KOPT-K1 (cell line): ENCODE results near the gene D2HGDH.

Experiments
- H3K27ac ChIP-seq: fragments of 200-600 bp; sonication (generic); 2 replicates; pipeline ENCODE4 v1.5.1; 2016; ENCODE audit warnings: antibody characterized with exemption, mild to moderate bottlenecking, low read depth, low read length; ENCODE audit not compliant: poor library complexity, severe bottlenecking
- H3K36me3 ChIP-seq: fragments of 200-600 bp; sonication (generic); 2 replicates; pipeline ENCODE4 v1.5.1; 2017; ENCODE audit warnings: antibody characterized with exemption, mild to moderate bottlenecking, low read length, moderate library complexity; ENCODE audit not compliant: insufficient read depth
- H3K9me3 ChIP-seq: fragments of 200-600 bp; sonication (generic); 2 replicates; pipeline ENCODE4 v1.5.1; 2017; ENCODE audit warnings: antibody characterized with exemption, low read length, mild to moderate bottlenecking; ENCODE audit not compliant: insufficient read depth, poor library complexity, severe bottlenecking

The D2HGDH gene

DNA sequence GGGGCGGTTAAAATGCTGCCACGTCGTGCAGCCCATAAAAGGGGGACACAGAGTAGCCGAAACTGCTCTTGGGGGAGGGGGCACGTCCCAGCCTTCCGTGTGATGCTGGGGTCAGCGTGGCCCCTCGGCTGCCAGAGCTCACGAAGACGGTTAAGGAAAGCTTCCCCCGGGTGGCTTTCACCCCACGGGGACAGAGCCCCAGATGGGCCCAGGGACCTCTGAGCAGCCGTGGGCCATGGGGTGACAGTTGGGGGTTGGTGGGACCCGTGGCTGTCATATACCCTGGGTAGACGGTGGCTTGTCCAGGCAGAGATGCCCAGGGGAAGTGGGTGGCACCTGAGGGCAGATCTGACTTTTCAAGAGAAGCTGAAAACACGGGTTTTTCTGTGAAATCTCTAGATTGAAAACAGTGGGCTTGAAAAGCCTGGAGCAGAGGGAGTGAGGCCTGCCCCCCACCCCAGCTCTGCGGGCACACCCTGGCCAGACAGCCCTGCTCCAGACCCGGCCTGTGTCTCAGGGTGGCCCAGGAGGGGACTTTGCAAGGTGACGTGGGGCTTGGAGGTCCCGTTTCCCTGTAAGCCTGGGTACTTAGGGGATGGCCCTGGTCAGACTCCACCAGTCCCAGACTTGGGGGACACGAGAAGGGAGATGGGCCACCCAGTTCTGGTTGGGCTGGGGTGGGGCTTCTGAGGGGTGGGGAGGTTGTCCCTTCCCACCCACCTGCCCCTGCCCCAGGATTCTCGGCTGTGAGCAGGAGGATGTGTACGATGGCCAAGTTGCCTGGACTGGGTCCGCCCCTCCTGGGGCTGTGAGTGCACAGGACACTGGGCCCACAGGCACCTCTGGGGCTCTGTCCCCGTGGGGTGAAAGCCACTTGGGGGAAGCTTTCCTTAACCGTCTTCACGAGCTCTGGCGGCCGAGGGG is 75.2 kb downstream of the D2HGDH start:
- no peaks in the 10 kb centered on the region for H3K9me3 ChIP-seq
- H3K27ac ChIP-seq, result no peak overlapping the region
- H3K36me3 ChIP-seq, result no peaks in the 10 kb centered on the region

DNA sequence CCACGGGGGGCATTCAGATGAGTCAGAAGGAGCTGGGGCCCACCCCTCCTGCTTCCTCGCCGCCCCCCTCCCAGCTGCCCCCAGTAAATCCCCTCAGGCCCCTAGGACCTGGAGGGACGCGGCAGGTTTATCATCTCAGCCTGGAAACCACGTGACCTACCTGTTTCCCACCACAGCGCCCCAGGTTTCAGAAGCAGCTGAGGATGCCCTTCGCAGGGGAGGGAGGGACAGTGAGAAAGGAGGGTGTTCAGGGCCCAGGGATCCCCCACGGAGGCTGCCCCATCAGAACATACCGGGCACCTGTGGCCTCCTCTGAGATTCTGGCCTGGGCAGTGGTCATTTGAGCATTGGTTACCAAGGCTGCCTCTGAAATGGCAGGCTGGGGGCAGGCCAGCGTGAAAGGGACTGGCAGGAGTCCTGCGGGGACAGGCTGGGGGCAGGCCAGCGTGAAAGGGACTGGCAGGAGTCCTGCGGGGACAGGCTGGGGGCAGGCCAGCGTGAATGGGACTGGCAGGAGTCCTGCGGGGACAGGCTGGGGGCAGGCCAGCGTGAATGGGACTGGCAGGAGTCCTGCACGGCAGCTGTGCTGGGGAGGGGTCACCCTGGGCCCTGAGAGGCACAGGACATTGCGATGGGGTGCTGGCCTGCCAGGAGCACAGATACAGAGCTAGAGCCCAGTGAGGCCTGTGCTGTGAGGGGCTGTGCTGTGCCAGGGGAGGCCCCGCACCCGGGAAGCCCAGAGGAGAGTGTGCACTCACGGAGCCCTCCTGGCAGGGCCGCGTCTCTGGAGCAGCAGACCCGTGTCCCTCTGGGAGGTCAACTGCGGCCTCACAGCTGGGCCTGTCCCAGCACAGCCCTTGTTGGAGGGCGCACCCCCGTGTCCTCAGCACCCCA is 76.1 kb downstream of the D2HGDH start:
- H3K9me3 ChIP-seq, result no peaks in the 10 kb centered on the region
- H3K36me3 ChIP-seq, result no peaks in the 10 kb centered on the region
- H3K27ac ChIP-seq, result no peak overlapping the region

DNA sequence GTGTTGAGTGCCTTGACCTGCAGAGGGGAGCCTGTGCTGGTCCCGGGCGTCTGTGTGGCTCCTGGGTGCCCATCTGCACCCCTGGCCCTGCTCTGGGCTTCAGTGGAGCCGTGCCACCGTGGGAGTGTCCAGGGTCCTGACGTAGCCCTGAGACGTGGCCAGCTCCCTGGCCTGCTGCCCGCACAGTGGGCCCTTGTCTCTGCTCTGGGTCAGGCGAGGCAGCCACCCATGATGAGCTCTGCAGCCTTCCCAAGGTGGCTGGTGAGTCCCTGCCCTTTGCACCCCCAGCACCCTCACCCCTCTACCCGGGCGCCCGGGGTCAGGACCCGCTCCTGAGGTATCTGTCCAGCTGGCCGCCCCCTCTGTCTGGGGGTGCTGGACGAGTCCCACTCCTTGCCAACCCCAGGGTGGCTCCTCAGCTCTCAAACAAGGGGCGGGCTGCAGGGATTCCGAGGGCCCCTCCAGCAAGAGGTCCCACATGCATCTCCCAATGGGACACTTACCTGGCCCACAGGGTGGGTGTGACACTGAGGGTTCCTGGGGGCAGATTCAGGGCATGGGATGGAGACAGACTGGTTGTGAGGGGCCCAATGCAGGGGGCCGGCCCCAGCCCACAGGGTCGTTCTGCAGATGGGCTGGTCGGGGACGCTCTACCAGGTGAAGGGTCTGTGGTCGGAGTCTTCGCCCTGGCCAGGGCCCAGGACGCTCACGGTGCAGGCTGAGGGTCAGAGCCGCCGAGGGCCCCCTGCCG is 76.9 kb downstream of the D2HGDH start:
- no peaks in the 10 kb centered on the region for H3K36me3 ChIP-seq
- H3K27ac ChIP-seq, result no peak overlapping the region
- H3K9me3 ChIP-seq, result no peaks in the 10 kb centered on the region

DNA sequence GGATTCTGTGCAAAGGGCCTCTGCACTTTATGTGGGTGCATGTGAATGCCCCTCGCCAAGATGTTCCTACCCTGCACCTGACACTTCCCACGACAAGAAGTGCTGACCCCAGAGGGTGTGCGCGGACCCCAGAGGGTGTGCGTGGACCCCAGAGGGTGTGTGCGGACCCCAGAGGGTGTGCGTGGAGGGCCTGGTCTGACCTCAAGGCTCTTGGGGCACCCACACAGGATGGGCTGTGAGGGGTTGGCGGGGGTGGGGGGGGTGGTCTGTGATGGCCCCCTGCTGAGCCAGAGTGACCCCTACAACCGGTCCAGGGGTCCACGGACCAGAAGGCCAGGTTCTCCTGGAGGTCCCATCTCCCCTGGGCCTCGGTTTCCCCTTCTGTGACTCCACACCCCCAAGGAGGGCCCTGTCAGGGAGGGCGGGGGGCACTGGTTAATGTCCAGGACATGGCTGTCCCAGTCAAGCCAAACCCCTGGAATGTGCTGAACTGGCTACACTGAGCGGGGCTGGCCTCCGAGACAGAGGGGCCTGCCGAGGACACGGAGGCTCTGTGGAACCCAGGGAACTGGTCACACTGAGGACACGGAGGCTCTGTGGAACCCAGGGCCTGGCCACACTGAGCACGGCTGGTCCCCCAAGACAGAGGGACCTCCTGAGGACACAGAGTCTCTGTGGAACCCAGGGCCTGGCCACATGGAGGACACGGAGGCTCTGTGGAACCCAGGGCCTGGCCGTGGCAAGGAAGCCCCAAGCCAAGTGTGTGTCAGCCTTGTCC is 77.7 kb downstream of the D2HGDH start:
- Histone ChIP-seq H3K36me3 (no peaks in the 10 kb centered on the region), H3K27ac (no peak overlapping the region), H3K9me3 (no peaks in the 10 kb centered on the region)

DNA sequence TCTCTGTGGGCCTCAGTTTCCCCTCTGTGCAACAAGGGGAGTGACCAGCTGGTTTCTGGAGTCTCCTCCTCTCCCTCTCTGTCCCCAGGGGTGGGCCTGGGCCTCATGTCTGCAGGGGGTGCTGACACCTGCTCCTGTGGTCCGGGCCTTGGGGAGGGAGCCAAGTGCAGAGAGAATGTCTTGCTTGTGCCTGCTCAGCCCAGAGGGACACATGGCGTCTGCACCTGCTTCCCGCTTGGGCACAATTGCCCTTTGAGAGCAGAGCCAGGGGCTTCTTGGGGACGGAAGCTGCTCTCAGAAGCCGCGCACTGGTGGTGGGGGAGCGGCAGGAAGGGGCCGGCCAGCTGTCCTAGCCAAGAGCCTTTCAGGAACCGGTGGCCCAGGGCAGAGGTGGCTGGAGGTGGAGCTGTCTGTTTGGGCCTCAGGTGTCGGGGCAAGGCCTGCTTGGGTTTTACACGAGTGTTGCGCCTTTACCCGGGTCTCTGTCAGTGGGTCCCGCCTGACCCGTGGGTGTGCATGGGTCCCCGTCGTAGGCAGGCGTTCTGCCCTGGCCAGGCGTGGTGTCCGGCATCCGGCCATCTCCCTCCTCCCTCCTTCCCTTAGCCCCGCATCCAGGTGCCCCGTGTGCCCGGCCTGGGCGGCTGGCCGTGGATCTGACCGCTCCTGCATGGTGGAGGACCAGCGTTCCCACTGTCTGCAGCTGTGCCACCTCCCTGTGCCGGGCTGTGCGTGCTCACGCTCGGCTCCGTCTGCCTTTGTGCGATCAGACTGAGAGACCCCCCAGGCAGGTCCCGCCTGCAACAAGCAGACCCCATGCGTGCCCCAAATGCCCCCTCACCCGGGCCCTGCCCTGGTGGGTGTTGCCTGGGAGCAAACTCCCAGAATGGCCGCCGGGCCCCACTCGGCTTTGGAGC is 78.6 kb downstream of the D2HGDH start:
- no peaks in the 10 kb centered on the region for H3K36me3 ChIP-seq
- H3K27ac ChIP-seq, result no peak overlapping the region
- no peaks in the 10 kb centered on the region for H3K9me3 ChIP-seq

DNA sequence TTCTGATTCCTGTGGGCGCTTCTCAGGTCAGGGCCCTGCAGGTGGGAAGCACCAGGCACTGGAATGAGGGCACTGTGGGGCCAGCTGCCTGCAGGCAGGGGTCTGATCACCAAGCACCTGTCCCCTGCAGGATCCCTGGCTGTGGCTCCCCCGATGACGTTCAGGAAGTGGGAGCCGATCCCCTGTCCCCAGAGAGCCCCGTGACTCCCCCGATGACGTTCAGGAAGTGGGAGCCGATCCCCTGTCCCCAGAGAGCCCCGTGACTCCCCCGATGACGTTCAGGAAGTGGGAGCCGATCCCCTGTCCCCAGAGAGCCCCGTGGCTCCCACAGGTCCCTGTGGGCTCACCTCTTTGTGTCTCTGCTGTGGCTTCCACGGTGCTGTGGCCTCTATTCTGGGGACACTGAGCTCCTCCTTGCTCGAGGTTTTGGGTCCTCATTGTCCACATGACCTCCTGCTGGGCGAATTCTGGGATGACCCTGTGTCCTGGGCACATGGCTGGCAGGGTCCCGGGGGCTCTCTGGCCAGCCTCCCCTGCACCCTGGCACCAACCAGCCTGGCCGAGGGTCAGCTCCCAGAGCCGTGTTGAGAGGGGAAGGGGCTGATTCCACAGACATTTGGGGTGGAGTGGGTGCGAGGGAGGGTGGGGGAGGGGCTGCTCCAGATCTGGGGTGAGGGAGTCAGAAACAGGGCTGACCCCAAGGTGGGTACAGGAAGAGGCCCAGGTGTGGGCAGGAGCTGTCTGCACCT is 79.4 kb downstream of the D2HGDH start:
- H3K27ac ChIP-seq, result no peak overlapping the region
- no peaks in the 10 kb centered on the region for H3K36me3 ChIP-seq
- H3K9me3 ChIP-seq, result no peaks in the 10 kb centered on the region

DNA sequence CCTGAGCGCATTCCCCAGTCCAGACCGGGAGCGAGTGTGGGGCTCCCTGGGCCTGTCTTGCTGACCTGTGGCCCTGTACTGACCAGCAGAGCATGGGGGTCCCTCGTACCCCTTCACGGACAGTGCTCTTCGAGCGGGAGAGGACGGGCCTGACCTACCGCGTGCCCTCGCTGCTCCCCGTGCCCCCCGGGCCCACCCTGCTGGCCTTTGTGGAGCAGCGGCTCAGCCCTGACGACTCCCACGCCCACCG is 79.9 kb downstream of the D2HGDH start:
- no peaks in the 10 kb centered on the region for H3K9me3 ChIP-seq
- H3K27ac ChIP-seq, result no peak overlapping the region
- H3K36me3 ChIP-seq, result no peaks in the 10 kb centered on the region

DNA sequence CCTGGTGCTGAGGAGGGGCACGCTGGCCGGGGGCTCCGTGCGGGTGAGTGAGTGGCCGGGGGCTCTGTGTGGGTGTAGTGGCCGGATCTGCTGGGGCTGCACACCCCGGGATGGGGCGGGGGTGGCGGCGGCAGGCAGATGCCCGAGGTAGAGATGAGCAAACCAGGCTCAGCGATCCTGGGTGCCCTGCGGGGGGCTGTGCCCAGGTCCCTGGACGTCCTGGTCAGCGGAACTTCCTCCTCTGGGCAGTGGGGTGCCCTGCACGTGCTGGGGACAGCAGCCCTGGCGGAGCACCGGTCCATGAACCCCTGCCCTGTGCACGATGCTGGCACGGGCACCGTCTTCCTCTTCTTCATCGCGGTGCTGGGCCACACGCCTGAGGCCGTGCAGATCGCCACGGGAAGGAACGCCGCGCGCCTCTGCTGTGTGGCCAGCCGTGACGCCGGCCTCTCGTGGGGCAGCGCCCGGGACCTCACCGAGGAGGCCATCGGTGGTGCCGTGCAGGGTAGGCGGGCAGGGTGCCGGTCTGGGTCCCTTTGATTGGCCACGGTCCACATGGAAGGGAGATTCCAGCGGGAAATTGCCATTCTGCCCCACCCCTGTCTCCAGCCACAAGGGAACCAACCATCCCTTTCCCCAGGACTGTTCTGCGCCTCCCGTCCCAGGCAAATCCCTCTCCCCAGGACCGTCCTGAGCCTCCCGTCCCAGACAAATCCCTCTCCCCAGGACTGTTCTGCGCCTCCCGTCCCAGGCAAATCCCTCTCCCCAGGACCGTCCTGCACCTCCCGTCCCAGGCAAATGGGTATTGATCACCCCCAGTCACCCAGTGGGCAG is 80.4 kb downstream of the D2HGDH start:
- Histone ChIP-seq H3K9me3 (no peaks in the 10 kb centered on the region), H3K27ac (no peak overlapping the region), H3K36me3 (no peaks in the 10 kb centered on the region)

DNA sequence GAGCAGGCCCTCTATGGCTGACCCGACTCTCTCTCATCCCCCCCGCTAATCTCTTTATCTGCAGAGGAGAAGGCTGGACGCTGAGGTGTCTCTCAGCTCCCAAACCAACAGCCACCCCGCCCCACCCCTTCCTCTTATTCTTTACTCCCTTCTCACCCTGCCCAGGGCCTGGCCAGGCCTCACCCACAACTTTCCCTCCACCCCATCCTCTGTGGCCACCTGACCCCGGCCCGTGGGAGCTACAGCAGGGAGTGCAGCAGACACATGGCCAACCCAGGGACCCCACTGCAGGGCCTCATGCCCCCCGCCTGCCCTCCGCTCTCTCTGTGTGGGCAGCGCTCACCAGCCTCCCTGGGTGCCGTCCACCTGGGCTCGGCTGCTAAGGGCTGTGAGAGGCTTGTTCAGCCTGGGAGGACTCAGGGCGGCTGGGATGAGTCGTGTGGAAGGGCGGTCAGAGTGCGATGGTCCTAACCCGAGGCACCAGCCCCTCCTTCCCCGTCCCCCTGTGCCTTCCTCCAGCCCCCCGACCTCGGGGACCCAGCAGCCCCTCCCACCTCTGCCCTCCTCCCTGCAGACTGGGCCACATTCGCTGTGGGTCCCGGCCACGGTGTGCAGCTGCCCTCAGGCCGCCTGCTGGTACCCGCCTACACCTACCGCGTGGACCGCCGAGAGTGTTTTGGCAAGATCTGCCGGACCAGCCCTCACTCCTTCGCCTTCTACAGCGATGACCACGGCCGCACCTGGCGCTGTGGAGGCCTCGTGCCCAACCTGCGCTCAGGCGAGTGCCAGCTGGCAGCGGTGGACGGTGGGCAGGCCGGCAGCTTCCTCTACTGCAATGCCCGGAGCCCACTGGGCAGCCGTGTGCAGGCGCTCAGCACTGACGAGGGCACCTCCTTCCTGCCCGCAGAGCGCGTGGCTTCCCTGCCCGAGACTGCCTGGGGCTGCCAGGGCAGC is 81.3 kb downstream of the D2HGDH start:
- no peak overlapping the region for H3K27ac ChIP-seq
- no peaks in the 10 kb centered on the region for H3K36me3 ChIP-seq
- H3K9me3 ChIP-seq, result no peaks in the 10 kb centered on the region

DNA sequence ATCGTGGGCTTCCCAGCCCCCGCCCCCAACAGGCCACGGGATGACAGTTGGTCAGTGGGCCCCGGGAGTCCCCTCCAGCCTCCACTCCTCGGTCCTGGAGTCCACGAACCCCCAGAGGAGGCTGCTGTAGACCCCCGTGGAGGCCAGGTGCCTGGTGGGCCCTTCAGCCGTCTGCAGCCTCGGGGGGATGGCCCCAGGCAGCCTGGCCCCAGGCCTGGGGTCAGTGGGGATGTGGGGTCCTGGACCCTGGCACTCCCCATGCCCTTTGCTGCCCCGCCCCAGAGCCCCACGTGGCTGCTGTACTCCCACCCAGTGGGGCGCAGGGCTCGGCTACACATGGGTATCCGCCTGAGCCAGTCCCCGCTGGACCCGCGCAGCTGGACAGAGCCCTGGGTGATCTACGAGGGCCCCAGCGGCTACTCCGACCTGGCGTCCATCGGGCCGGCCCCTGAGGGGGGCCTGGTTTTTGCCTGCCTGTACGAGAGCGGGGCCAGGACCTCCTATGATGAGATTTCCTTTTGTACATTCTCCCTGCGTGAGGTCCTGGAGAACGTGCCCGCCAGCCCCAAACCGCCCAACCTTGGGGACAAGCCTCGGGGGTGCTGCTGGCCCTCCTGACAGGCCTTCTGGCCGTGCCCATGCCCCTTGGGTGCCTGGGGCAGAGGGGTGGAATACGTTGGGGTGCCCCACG is 82.1 kb downstream of the D2HGDH start:
- Histone ChIP-seq H3K36me3 (no peaks in the 10 kb centered on the region), H3K9me3 (no peaks in the 10 kb centered on the region), H3K27ac (no peak overlapping the region)

DNA sequence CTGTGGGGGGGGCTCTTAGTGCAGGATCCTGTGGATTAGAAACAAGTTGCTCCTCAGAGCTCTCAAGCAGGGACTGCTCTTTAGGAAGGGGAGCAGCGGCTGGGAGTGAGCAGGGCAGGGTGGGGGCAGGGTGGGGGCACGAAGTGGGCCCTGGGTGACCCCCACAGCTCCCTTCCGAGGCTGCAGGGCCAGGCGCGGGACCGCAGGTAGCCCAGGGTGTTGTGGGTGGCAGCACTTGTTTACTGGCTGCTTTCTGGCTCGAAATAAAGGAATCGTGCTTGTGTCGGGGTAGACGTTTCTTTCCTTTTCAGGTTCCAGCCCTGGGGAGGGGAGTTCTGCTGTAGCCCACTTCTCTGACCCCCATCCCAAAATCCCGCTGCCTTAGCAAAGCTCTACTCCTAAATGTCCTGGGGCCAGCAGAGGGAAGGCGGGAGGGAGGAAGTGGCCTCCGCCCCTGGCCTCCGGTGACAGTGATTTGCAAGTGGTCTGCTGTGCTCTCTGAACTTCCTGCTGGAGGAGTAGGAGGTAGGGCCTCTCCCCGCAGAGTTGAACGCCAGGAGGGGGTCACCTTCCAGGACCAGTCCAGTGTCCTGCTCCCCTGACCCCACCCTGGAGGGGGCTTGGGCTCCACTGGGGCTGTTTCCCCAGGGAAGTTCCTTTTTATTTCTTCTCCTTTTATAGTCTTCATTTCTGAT is 82.8 kb downstream of the D2HGDH start:
- Histone ChIP-seq H3K36me3 (no peaks in the 10 kb centered on the region), H3K9me3 (no peaks in the 10 kb centered on the region), H3K27ac (no peak overlapping the region)
